ENCODE measurements around the gene ABCG4.

ABCG4 gene

DNA sequence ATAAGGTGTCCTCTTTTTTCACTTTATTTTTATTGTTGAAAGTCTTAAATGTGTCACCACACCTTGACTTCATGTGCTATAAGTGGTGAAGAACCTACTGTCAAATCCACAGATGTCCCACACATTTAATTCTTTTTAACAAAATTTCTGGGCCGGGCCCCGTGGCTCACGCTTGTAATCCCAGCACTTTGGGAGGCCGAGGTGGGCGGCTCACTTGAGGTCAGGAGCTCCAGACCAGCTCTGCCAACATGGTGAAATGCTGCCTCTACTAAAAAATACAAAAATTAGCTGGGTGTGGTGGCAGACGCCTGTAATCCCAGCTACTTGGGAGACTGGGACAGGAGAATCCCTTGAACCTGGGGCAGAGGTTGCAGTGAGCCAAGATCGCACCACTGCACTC, 60.3 kb downstream of the ABCG4 start:
- no peak for DNase-seq

DNA sequence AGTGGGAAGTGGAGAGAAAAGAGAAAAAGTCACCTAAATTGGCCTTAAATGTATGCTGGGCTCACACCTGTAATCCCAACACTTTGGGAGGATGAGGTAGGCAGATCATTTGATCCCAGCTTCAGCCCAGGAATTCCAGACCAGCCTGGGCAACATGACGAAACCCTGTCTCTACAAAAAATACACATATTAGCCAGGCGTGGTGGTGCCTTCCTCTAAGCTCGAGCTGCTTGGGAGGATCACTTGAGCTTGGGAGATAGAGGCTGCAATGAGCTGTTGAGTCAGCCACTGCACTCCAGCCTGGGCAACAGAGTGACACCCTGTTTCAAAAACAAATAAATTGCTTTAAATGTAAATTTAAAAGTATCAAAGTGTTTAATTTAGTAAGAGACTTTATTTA, 61.2 kb downstream of the ABCG4 start:
- no peak for DNase-seq

All from RPMI8226 (cell line).